ENCODE measurements around the gene MYL4.
"Not testable (repeated sequence)": the region's sequence is repeated elsewhere in the genome, so short reads cannot be mapped to it uniquely, and the experiment has no call there.

MYL4 gene

GRCh38 chr17:47190770-47191169 is 18.4 kb upstream of the MYL4 start:
- Histone ChIP-seq H3K27ac (no peak overlapping the region), H3K4me3 (no peak overlapping the region)

- Histone ChIP-seq H3K27ac (peak overlapping the region in 1 of 21 experiments; percentile 1), H3K4me3 (no peak overlapping the region)
Measured at GRCh38 chr17:47192554-47192953, 16.6 kb upstream of the MYL4 start.

- Histone ChIP-seq H3K27ac (no peak overlapping the region), H3K4me3 (no peak overlapping the region)
Measured at GRCh38 chr17:47193931-47194511, 15.1 kb upstream of the MYL4 start.

GRCh38 chr17:47197821-47198220 is 11.3 kb upstream of the MYL4 start:
- Histone ChIP-seq H3K27ac (no peak overlapping the region), H3K4me3 (no peak overlapping the region)

- no peak overlapping the region for H3K4me3 ChIP-seq
Measured at GRCh38 chr17:47199627-47200324, 9.4 kb upstream of the MYL4 start.

GRCh38 chr17:47200325-47200664 is 8.9 kb upstream of the MYL4 start:
- Histone ChIP-seq H3K4me3 (no peak overlapping the region), H3K27ac (peak overlapping the region in 7 of 21 experiments; percentile 20 to 76 (median 38))

More at GRCh38 chr17:47199627-47200324, 9.4 kb upstream of the MYL4 start:
- H3K27ac ChIP-seq = peak overlapping the region in 6 of 21 experiments; percentile 38 to 76 (median 62)

GRCh38 chr17:47201166-47201565 is 8.0 kb upstream of the MYL4 start:
- H3K4me3 ChIP-seq = no peak overlapping the region
- H3K27ac ChIP-seq = peak overlapping the region in 2 of 21 experiments; percentile 38 to 72

- peak overlapping the region in 20 of 21 experiments; percentile 16 to 89 (median 74) for H3K27ac ChIP-seq
Measured at GRCh38 chr17:47203984-47204721, 5.0 kb upstream of the MYL4 start.

GRCh38 chr17:47204722-47205418 is 4.3 kb upstream of the MYL4 start:
- peak overlapping the region in 1 of 7 experiments; percentile 16 for H3K4me3 ChIP-seq

More at GRCh38 chr17:47203984-47204721, 5.0 kb upstream of the MYL4 start:
- H3K4me3 ChIP-seq = no peak overlapping the region

GRCh38 chr17:47205419-47205963 is 3.7 kb upstream of the MYL4 start:
- Histone ChIP-seq H3K27ac (peak overlapping the region in 20 of 21 experiments; percentile 43 to 89 (median 74)), H3K4me3 (peak overlapping the region in 2 of 7 experiments; percentile 9 to 16)

More at GRCh38 chr17:47204722-47205418, 4.3 kb upstream of the MYL4 start:
- peak overlapping the region in 20 of 21 experiments; percentile 43 to 89 (median 74) for H3K27ac ChIP-seq

GRCh38 chr17:47207143-47208067 is 1.7 kb upstream of the MYL4 start:
- H3K4me3 ChIP-seq = no peak overlapping the region
- peak overlapping the region in 5 of 21 experiments; percentile 30 to 89 (median 72) for H3K27ac ChIP-seq

GRCh38 chr17:47209499-47209898 is 351 bp downstream of the MYL4 start:
- Histone ChIP-seq H3K27ac (no peak overlapping the region), H3K4me3 (no peak overlapping the region)

- Histone ChIP-seq H3K4me3 (no peak overlapping the region), H3K27ac (peak overlapping the region in 1 of 21 experiments; percentile 19)
Measured at GRCh38 chr17:47210105-47210504, 957 bp downstream of the MYL4 start.

- H3K27ac ChIP-seq = no peak overlapping the region
Measured at GRCh38 chr17:47210779-47211178, 1.6 kb downstream of the MYL4 start.

GRCh38 chr17:47212458-47212857 is 3.3 kb downstream of the MYL4 start:
- no peak overlapping the region for H3K27ac ChIP-seq
- no peak overlapping the region for H3K4me3 ChIP-seq

More at GRCh38 chr17:47210779-47211178, 1.6 kb downstream of the MYL4 start:
- no peak overlapping the region for H3K4me3 ChIP-seq

- Histone ChIP-seq H3K27ac (no peak overlapping the region), H3K4me3 (no peak overlapping the region)
Measured at GRCh38 chr17:47213540-47213939, 4.4 kb downstream of the MYL4 start.

GRCh38 chr17:47214931-47215330 is 5.8 kb downstream of the MYL4 start:
- H3K27ac ChIP-seq = no peak overlapping the region

GRCh38 chr17:47216821-47217220 is 7.7 kb downstream of the MYL4 start:
- not testable (repeated sequence) for H3K27ac ChIP-seq, H3K4me3 ChIP-seq

More at GRCh38 chr17:47214931-47215330, 5.8 kb downstream of the MYL4 start:
- no peak overlapping the region for H3K4me3 ChIP-seq
